HL-60 (cell line): ENCODE measurements around the gene PHACTR3.

ENCODE experiments used
- CTCF ChIP-seq: IDR thresholded peaks from one replicate; pipeline ENCODE4 v1.5.1; 2011; ENCODE audit warnings: low read length, control low read depth, inconsistent platforms; ENCODE audit not compliant: insufficient read depth
- GABPA ChIP-seq: IDR thresholded peaks from 2 replicates; pipeline ENCODE4 v1.6.1; 2012; ENCODE audit warnings: low read depth
- POLR2AphosphoS5 ChIP-seq: IDR thresholded peaks from 2 replicates; pipeline ENCODE4 v1.6.1; 2012; ENCODE audit warnings: low read depth

- no peak for TF ChIP-seq CTCF
- no peak for TF ChIP-seq GABPA
- no peak for TF ChIP-seq POLR2AphosphoS5
These were observed 78.8 kb downstream of the PHACTR3 start for GRCh38 chr20:59683181-59683580.
